ENCODE results near the gene FAM170B. TPM values are rescaled to one million over a fixed set of nuclear protein-coding genes. Genes with fewer than 3 reads are reported as not detected.

The FAM170B gene
- total and polyA plus RNA-seq, 2 donors (not counting 3 experiments of a cell fraction or from before 2014, with no cell fraction given): not detected

DNA sequence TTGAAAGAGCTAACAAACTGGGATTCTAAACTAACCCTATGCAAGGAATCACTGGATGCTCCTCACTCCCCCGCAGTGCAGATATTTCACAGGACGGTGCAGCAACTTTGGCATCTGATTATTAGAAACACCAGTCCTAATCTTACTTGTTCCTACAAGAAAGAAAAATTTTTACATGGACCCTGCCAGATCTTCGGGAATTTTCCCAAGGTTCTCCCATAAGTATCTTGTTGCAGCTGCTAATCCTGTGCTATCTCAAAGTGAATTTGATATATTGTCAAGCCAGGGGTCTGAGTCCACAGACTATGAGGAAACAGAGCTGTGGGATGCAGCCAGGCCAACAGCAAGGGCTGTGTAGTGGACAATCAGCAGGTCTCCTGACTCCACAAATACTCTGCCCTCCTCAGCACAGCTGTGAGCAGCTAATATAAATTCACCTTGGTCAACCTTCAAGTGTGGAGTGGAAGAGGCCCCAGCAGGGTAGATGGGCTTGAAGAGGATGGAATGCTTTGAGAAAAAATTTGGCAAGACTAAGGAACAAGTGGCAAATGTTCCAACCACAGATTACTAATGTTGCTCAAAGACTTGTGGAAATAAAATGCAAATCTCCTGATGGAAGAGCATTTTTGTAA is 44.1 kb downstream of the FAM170B start:
- Histone ChIP-seq H3K9me3 (replicated peaks; ENCODE audit: control insufficient read depth, insufficient read depth, low read length) (no peaks in the 10 kb centered on the region), H3K4me2 (ENCODE audit: insufficient read depth, low read length) (no peak overlapping the region), H3K36me3 (ENCODE audit: control insufficient read depth in 2 of 2, extremely low read depth in 1 of 2, insufficient read depth in 2 of 2, low read length in 2 of 2) (no peaks in the 10 kb centered on the region), H3K9ac (replicated peaks; ENCODE audit: extremely low read depth, insufficient read depth, low read length) (no peak overlapping the region), H3K27ac (ENCODE audit: insufficient read depth, low read depth, low read length) (no peak overlapping the region), H3K79me2 (ENCODE audit: control insufficient read depth, insufficient read depth, low read length) (no peaks in the 10 kb centered on the region), H4K20me1 (replicated peaks; ENCODE audit: control insufficient read depth, extremely low read depth, insufficient read depth, low read length) (no peaks in the 10 kb centered on the region), H2AFZ (ENCODE audit: low read depth, low read length) (no peak overlapping the region), H3K4me1 (ENCODE audit: control insufficient read depth, extremely low read depth, insufficient read depth, low read length) (no peaks in the 10 kb centered on the region), H3K27me3 (ENCODE audit: control insufficient read depth in 2 of 2, insufficient read depth in 2 of 2, low read length in 2 of 2) (no peaks in the 10 kb centered on the region), H3K4me3 (replicated peaks in 1 of 3; ENCODE audit: insufficient read depth in 1 of 3, low read depth in 1 of 3, low read length in 3 of 3) (no peak overlapping the region), H3K9me1 (replicated peaks; ENCODE audit: control insufficient read depth, extremely low read depth, insufficient read depth, low read length) (no peaks in the 10 kb centered on the region)
- TF ChIP-seq MYC (IDR thresholded peaks at IDR 0.05; ENCODE audit: low read depth, low read length): no peak
- TF ChIP-seq EZH2 (IDR thresholded peaks at IDR 0.05; ENCODE audit: borderline replicate concordance, low read depth, low read length, severe bottlenecking): no peak
- no peak for TF ChIP-seq POLR2A (IDR thresholded peaks at IDR 0.05; ENCODE audit: low read depth, low read length)
- no peak for TF ChIP-seq MAX (IDR thresholded peaks at IDR 0.05; ENCODE audit: insufficient read depth, insufficient read length)
- no TSS peak for BruUV-seq (replicated peaks)
- DNase-seq (ENCODE audit: low read depth, low spot score) (no peak), FAIRE-seq (no peak)
- CTCF ChIA-PET: interaction anchor here (1.0 kb wide), 1 partner anchor 432 kb away, joined by 3 read pairs; no protein-coding TSS in a partner anchor
- POLR2A ChIA-PET: no interaction called here
- dilution Hi-C loops (cut with MboI; ENCODE audit: extremely low pct_ligation_motif_present, low sequenced_read_pairs): no loop called here
- intact Hi-C loops (cut with micrococcal nuclease): no loop called here

DNA sequence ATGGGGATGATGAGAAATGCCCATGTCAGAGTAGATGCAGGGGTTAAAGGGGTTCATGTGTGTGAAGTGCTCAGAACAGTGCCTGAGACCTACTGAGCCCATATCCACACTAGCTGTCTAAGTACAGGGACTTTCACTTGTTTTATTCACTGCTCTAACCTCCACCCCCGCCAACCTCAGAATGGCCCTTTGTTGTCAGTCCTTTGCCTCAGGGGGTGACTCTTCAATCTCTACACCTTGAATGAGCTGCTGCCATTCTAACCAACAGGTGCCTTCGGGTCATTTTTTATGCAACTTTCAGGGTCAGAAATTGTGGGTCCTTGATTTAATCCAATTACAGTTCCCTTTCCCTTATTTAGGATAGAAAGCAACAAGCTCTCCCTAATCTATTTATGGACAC is 44.7 kb downstream of the FAM170B start:
- intact Hi-C loops (cut with micrococcal nuclease): no loop called here
- Histone ChIP-seq H4K20me1 (replicated peaks; ENCODE audit: control insufficient read depth, extremely low read depth, insufficient read depth, low read length) (no peaks in the 10 kb centered on the region), H3K4me2 (ENCODE audit: insufficient read depth, low read length) (no peak overlapping the region), H3K36me3 (ENCODE audit: control insufficient read depth in 2 of 2, extremely low read depth in 1 of 2, insufficient read depth in 2 of 2, low read length in 2 of 2) (no peaks in the 10 kb centered on the region), H3K27ac (ENCODE audit: insufficient read depth, low read depth, low read length) (no peak overlapping the region), H3K27me3 (ENCODE audit: control insufficient read depth in 2 of 2, insufficient read depth in 2 of 2, low read length in 2 of 2) (peaks cover 0 to 2% of the 10 kb centered on the region in 2 experiments), H3K9me3 (replicated peaks; ENCODE audit: control insufficient read depth, insufficient read depth, low read length) (no peaks in the 10 kb centered on the region), H3K4me1 (ENCODE audit: control insufficient read depth, extremely low read depth, insufficient read depth, low read length) (no peaks in the 10 kb centered on the region), H3K4me3 (replicated peaks in 1 of 3; ENCODE audit: insufficient read depth in 1 of 3, low read depth in 1 of 3, low read length in 3 of 3) (no peak overlapping the region), H2AFZ (ENCODE audit: low read depth, low read length) (no peak overlapping the region), H3K9me1 (replicated peaks; ENCODE audit: control insufficient read depth, extremely low read depth, insufficient read depth, low read length) (no peaks in the 10 kb centered on the region), H3K9ac (replicated peaks; ENCODE audit: extremely low read depth, insufficient read depth, low read length) (no peak overlapping the region), H3K79me2 (ENCODE audit: control insufficient read depth, insufficient read depth, low read length) (no peaks in the 10 kb centered on the region)
- dilution Hi-C loops (cut with MboI; ENCODE audit: extremely low pct_ligation_motif_present, low sequenced_read_pairs): no loop called here
- no peak for TF ChIP-seq POLR2AphosphoS5 (IDR thresholded peaks at IDR 0.05; ENCODE audit: insufficient read depth, low read depth, low read length)
- TF ChIP-seq FOS (IDR thresholded peaks at IDR 0.05; ENCODE audit: borderline replicate concordance, insufficient read depth, low read length): no peak
- TF ChIP-seq GATA2 (IDR thresholded peaks at IDR 0.05; ENCODE audit: insufficient read depth, insufficient read length, low read depth, low read length): no peak
- no peak for TF ChIP-seq MAX (IDR thresholded peaks at IDR 0.05; ENCODE audit: insufficient read depth, insufficient read length)
- no peak for TF ChIP-seq JUN (IDR thresholded peaks at IDR 0.05; ENCODE audit: borderline replicate concordance, insufficient read depth, insufficient read length, low read depth)
- CTCF ChIA-PET: interaction anchor here (1.0 kb wide), 1 partner anchor 431 kb away, joined by 3 read pairs; no protein-coding TSS in a partner anchor
- no peak for DNase-seq (ENCODE audit: low read depth, low spot score)
- POLR2A ChIA-PET: no interaction called here
- no peak for FAIRE-seq
- BruUV-seq (replicated peaks): no TSS peak

Measured in endothelial cell of umbilical vein (primary cell).